Testis (tissue), 2 donors: ENCODE measurements around the gene MMP3.

Experiments
- CTCF ChIP-seq, 3 experiments: fragments of 450-650 bp in 2 of 3; fragments of 200-600 bp in 1 of 3; sonication (generic) in 1 of 3; IDR thresholded peaks; one replicate each; pipeline ENCODE4 v1.5.1; 2016 to 2019; ENCODE audit warnings: antibody characterized with exemption in 3 of 3, mild to moderate bottlenecking in 2 of 3, moderate library complexity in 1 of 3
- POLR2A ChIP-seq: fragments of 450-650 bp; IDR thresholded peaks from one replicate; pipeline ENCODE4 v1.6.1; 2017; ENCODE audit warnings: antibody characterized with exemption, mild to moderate bottlenecking, moderate library complexity

GRCh38 chr11:102853055-102853454, 9.6 kb upstream of the MMP3 start:
- TF ChIP-seq POLR2A = no peak
- TF ChIP-seq CTCF (IDR thresholded peaks at IDR 0.05) = no peak
